ENCODE measurements around the gene BPIFB4. TPM values are rescaled to one million over a fixed set of nuclear protein-coding genes. Genes with fewer than 3 reads are reported as not detected.

BPIFB4 gene
- total and polyA plus RNA-seq, 11 donors: not detected

DNA sequence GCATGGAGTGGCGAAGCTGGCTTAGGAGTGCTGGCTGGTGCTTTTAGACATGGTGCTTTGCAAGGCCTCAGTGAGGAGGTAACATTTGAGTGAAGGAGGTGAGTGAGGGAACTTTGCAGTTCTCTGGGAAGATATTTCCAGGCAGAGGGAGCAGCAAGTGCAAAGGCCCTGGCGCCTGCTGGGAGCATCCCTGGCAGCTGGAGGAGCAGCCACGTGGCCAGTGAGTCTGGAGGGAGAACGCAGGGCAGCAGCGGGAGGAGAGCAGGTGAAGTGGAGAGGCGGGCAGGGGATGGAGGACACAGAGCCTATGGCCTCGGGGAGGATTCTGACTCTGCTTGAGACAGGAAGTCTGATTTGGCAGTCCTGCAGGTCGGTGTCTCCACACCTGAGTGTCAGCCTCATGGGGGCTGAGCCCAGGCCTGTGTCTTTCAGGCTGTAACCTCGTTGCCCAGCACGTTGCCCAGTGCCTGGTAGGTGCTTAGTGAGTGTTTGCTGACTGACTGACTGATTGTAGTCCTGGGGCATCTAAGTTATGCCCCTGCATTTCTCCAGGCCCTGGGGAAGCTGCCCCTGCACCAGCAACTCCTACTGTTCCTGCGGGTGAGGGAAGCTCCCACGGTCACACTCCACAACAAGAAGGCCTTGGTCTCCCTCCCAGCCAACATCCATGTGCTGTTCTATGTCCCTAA is 11.0 kb upstream of the BPIFB4 start:
- no peaks in the 10 kb centered on the region for H3K36me3 ChIP-seq
- TF ChIP-seq, protein P1, sequence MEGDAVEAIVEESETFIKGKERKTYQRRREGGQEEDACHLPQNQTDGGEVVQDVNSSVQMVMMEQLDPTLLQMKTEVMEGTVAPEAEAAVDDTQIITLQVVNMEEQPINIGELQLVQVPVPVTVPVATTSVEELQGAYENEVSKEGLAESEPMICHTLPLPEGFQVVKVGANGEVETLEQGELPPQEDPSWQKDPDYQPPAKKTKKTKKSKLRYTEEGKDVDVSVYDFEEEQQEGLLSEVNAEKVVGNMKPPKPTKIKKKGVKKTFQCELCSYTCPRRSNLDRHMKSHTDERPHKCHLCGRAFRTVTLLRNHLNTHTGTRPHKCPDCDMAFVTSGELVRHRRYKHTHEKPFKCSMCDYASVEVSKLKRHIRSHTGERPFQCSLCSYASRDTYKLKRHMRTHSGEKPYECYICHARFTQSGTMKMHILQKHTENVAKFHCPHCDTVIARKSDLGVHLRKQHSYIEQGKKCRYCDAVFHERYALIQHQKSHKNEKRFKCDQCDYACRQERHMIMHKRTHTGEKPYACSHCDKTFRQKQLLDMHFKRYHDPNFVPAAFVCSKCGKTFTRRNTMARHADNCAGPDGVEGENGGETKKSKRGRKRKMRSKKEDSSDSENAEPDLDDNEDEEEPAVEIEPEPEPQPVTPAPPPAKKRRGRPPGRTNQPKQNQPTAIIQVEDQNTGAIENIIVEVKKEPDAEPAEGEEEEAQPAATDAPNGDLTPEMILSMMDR (IDR thresholded peaks at IDR 0.05): no peak
- no peaks in the 10 kb centered on the region for H3K4me1 ChIP-seq
- no peak overlapping the region for H3K27ac ChIP-seq
- WGBS, 4 donors: 77 to 85% (median 83%) methylated on average over 8 to 12 of the region's 12 CpGs
- intact Hi-C loops (cut with DNase I): no loop called here
- DNase-seq (no peak), ATAC-seq (no peak)
- H3K9me3 ChIP-seq: no peaks in the 10 kb centered on the region
- H3K27me3 ChIP-seq: peaks cover 0 to 12% (median 0%) of the 10 kb centered on the region in 9 donors
- H3K4me3 ChIP-seq: no peak overlapping the region

DNA sequence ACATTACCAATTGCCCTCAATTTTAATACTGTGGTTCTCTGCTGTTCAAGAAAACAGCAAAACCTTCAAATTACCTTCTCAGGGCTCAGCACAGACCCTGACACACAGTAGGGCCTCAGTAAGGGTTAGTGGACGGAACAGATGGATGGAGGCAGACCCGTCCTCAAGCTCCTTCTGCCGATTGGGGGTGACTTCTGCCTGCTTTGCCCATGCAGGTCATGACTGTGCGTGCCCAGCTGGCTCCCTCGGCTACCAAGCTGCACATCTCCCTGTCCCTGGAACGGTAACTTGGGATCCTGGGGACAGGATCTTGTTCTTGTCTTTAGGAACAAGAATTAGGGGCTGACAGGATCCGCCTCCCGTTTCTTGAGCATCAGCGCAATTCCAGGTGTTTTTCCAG is 9.8 kb upstream of the BPIFB4 start:
- intact Hi-C loops (cut with DNase I): no loop called here
- Histone ChIP-seq H3K4me1 (no peaks in the 10 kb centered on the region), H3K27me3 (peaks cover 0 to 12% (median 0%) of the 10 kb centered on the region in 9 donors), H3K36me3 (no peaks in the 10 kb centered on the region), H3K27ac (no peak overlapping the region), H3K4me3 (no peak overlapping the region), H3K9me3 (no peaks in the 10 kb centered on the region)
- ATAC-seq (no peak), DNase-seq (no peak)
- WGBS, 4 donors: 82 to 86% (median 85%) methylated on average over 9 of the region's 9 CpGs
- TF ChIP-seq POLR2A (IDR thresholded peaks at IDR 0.05): no peak
- TF ChIP-seq, protein P1 (IDR thresholded peaks at IDR 0.05): no peak

DNA sequence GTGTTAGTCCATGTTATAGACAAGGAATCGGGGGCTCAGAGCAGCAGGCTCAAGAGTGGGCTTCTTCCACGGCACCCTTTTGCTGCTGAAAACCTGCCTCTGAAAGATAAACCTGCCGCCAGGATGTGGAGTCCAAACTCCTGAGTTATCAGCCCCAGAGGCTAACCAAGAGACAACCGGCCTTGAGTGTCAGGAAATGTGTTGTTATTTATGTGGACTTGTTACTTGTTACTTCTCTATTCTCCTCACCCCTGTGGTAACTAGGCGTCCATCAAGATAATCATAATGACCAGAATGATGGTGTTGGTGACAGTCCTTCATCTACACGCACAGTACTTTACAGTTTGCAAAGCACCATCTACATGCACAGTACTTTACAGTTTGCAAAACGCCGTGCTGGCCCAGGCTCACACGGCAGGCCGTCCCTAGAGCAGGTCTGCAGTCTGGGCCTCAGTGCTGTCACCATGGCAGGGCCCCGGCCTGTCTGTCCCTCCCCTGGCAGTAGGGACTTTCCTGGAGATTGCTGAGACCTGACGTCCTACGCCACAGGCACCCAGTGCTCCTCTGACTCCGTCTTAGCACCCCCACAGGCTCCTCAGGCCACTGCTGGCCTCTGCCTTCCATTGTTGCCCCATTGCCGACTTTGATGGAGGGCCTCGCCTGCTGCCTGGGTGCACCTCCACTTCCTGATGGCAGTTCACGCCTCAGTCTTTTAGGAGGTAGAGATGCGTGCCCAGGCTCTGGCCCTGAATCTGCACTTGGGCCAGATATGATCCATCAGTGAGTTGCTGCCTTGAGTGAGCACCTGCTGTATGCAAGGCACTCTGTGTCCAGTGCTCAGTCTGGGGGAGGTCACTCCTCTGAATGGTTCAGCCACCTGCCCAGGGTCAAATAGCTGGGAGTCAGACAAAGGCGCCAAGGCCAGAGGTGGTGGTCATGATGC is 9.1 kb upstream of the BPIFB4 start:
- Histone ChIP-seq H3K36me3 (no peaks in the 10 kb centered on the region), H3K4me3 (no peak overlapping the region), H3K9me3 (no peaks in the 10 kb centered on the region), H3K27me3 (peaks cover 0 to 12% (median 0%) of the 10 kb centered on the region in 9 donors), H3K4me1 (no peaks in the 10 kb centered on the region), H3K27ac (no peak overlapping the region)
- WGBS, 4 donors: 76 to 79% (median 79%) methylated on average over 16 to 19 of the region's 19 CpGs
- ATAC-seq: no peak
- intact Hi-C loops (cut with DNase I): no loop called here
- TF ChIP-seq POLR2A (IDR thresholded peaks at IDR 0.05): no peak
- TF ChIP-seq, protein P1 (IDR thresholded peaks at IDR 0.05): no peak
- DNase-seq: no peak

DNA sequence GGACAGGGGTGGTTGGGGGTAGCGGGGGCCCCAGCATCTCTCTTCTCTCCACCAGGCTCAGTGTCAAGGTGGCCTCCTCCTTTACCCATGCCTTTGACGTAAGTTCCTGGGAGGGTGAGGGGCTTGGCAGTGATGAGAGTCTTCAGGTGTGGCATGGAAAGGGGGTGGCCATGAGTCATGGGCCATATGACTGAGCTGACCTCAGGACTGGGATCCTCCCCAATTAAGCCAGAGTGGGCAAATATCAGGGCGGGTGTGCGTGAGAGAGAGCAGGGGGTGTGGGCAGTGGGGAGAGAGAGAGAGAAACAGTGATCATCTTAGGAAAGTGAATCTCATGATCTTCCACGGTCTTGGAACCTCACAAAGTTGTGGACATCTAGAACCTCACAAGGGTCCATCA is 8.2 kb upstream of the BPIFB4 start:
- Histone ChIP-seq H3K4me3 (no peak overlapping the region), H3K9me3 (no peaks in the 10 kb centered on the region), H3K27me3 (peaks cover 0 to 12% (median 0%) of the 10 kb centered on the region in 9 donors), H3K4me1 (no peaks in the 10 kb centered on the region), H3K36me3 (no peaks in the 10 kb centered on the region), H3K27ac (no peak overlapping the region)
- TF ChIP-seq, protein P1 (IDR thresholded peaks at IDR 0.05): no peak
- no peak for TF ChIP-seq POLR2A (IDR thresholded peaks at IDR 0.05)
- intact Hi-C loops (cut with DNase I): no loop called here
- WGBS, 4 donors: 87 to 94% (median 88%) methylated on average over 4 to 5 of the region's 5 CpGs
- ATAC-seq (no peak), DNase-seq (no peak)

All from heart left ventricle (tissue), 16 donors.